Endothelial cell (in vitro differentiated cells): Measurements from ENCODE around the gene HDAC9. TPM values are rescaled to one million over a fixed set of nuclear protein-coding genes. Genes with fewer than 3 reads are reported as not detected.

Experiments used
- DNase-seq: peaks from one replicate; pipeline ENCODE4 v3.0.0; 2021; ENCODE audit warnings: low spot score
- H3K27ac Mint-ChIP-seq: one replicate; pipeline ENCODE4 v1.8.0; 2021; ENCODE audit warnings: mixed read lengths, inconsistent platforms; ENCODE audit not compliant: unreplicated experiment
- H3K27me3 Mint-ChIP-seq: one replicate; pipeline ENCODE4 v1.8.0; 2021; ENCODE audit warnings: mild to moderate bottlenecking, moderate library complexity, mixed read lengths, inconsistent platforms; ENCODE audit not compliant: unreplicated experiment
- H3K36me3 Mint-ChIP-seq: one replicate; pipeline ENCODE4 v1.8.0; 2021; ENCODE audit warnings: mild to moderate bottlenecking, low read depth, mixed read lengths, inconsistent platforms; ENCODE audit not compliant: unreplicated experiment
- H3K4me1 Mint-ChIP-seq: one replicate; pipeline ENCODE4 v1.8.0; 2021; ENCODE audit warnings: mild to moderate bottlenecking, mixed read lengths, inconsistent platforms; ENCODE audit not compliant: unreplicated experiment
- H3K4me3 Mint-ChIP-seq: one replicate; pipeline ENCODE4 v1.8.0; 2021; ENCODE audit warnings: mild to moderate bottlenecking, mixed read lengths, inconsistent platforms; ENCODE audit not compliant: unreplicated experiment
- H3K9me3 Mint-ChIP-seq: one replicate; pipeline ENCODE4 v1.8.0; 2021; ENCODE audit warnings: mixed read lengths, inconsistent platforms; ENCODE audit not compliant: unreplicated experiment
- total RNA-seq: library from RNA; stranded (reverse); fragmentation: NEBNext Ultra II Directional; extraction: Animal tissue kit (Norgen Biotek cat#: 25700); gene quantifications from one replicate; pipeline ENCODE4 v1.2.1, GENCODE V29; 2021; ENCODE audit not compliant: unreplicated experiment
- TF ChIP-seq, protein P1 (sequence below): fragments of 200-600 bp; sonication (generic); IDR thresholded peaks from one replicate; pipeline ENCODE4 v1.5.0; 2021; ENCODE audit warnings: antibody characterized with exemption; ENCODE audit not compliant: unreplicated experiment

Gene HDAC9
- total RNA-seq, 1 donor from 2014 or later = 1.2 TPM

DNA sequence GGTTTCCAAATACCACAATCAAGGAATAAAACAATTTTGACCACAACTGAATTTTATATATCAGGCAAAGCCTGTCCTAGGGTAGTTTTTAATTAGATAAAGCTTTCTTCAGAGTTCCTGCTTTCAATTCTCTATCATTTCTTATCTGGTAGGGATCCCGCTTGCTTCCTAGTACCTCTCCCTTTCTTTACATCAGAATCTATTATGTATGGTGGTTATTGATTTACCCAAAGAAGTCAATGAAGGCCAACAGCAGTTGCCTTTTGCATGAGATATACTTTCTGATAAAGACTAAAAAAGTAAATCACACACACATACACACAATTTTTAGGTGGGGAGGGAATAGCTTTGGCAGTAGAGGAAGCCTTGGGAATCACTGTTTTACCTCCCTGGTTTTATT is 70.7 kb downstream of the HDAC9 start:
- no peak for DNase-seq
- H3K27me3 Mint-ChIP-seq = no peaks in the 10 kb centered on the region
- TF ChIP-seq, protein P1, sequence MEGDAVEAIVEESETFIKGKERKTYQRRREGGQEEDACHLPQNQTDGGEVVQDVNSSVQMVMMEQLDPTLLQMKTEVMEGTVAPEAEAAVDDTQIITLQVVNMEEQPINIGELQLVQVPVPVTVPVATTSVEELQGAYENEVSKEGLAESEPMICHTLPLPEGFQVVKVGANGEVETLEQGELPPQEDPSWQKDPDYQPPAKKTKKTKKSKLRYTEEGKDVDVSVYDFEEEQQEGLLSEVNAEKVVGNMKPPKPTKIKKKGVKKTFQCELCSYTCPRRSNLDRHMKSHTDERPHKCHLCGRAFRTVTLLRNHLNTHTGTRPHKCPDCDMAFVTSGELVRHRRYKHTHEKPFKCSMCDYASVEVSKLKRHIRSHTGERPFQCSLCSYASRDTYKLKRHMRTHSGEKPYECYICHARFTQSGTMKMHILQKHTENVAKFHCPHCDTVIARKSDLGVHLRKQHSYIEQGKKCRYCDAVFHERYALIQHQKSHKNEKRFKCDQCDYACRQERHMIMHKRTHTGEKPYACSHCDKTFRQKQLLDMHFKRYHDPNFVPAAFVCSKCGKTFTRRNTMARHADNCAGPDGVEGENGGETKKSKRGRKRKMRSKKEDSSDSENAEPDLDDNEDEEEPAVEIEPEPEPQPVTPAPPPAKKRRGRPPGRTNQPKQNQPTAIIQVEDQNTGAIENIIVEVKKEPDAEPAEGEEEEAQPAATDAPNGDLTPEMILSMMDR = no peak
- H3K27ac Mint-ChIP-seq = no peak overlapping the region
- H3K36me3 Mint-ChIP-seq = no peaks in the 10 kb centered on the region
- H3K9me3 Mint-ChIP-seq = no peaks in the 10 kb centered on the region
- H3K4me1 Mint-ChIP-seq = no peaks in the 10 kb centered on the region
- no peak overlapping the region for H3K4me3 Mint-ChIP-seq

DNA sequence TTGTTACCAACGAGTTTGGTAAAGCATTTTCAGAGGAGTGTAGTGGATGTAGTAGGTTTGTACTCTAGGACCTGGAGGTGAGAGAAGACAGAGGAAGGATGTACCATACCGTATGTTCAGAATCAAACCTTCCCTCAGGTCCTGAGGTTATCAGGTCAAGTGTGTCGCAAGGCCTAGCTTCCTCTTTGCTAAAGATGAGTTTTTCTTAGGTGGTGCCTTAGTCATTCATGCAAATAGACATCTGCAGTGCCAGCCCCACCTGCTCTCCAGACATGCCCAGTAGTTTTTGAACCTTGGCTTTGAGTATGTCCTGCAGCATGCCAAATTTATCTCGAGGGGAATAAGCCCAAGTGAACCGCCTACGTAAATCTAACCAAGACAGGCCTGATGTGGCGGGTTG is 71.3 kb downstream of the HDAC9 start:
- Mint-ChIP-seq H3K36me3 (no peaks in the 10 kb centered on the region), H3K4me1 (no peaks in the 10 kb centered on the region), H3K4me3 (no peak overlapping the region), H3K27ac (no peak overlapping the region), H3K9me3 (no peaks in the 10 kb centered on the region), H3K27me3 (no peaks in the 10 kb centered on the region)
- no peak for DNase-seq
- TF ChIP-seq, protein P1 = no peak

GRCh38 chr7:18570441-18570840 is 74.9 kb downstream of the HDAC9 start:
- no peaks in the 10 kb centered on the region for H3K36me3 Mint-ChIP-seq
- H3K9me3 Mint-ChIP-seq = no peaks in the 10 kb centered on the region
- no peaks in the 10 kb centered on the region for H3K4me1 Mint-ChIP-seq
- H3K4me3 Mint-ChIP-seq = no peak overlapping the region
- DNase-seq = no peak
- no peak overlapping the region for H3K27ac Mint-ChIP-seq
- H3K27me3 Mint-ChIP-seq = no peaks in the 10 kb centered on the region
- TF ChIP-seq, protein P1 = no peak

DNA sequence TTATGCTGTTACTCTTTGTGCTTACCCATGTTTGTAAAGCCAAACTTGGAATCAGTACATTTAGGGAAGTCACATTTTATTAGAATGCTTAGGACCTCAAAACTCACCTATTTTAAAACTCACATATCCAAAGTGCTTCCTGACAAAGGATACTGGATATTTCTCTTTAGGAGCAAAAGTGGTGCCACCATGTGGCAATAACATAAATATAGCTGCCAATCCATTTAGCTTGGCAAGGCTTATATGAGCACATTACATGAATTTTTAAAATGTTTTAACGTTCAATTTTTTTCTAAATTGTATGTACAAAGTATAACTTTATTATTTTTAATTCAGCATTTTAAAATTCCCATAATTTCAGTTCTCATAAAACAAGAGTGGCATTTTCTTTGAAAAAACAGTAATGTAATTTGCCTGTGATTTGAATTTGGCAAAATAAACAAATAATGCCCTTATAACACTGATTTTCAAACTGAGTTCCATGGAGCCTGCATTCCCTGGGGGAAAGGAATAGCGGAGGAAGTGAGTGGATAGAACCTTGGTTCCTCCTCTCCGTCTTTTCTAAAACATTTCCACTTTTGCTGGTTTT is 75.4 kb downstream of the HDAC9 start:
- H3K9me3 Mint-ChIP-seq = no peaks in the 10 kb centered on the region
- H3K4me1 Mint-ChIP-seq = no peaks in the 10 kb centered on the region
- no peak overlapping the region for H3K27ac Mint-ChIP-seq
- TF ChIP-seq, protein P1 = no peak
- H3K4me3 Mint-ChIP-seq = no peak overlapping the region
- no peak for DNase-seq
- H3K27me3 Mint-ChIP-seq = no peaks in the 10 kb centered on the region
- no peaks in the 10 kb centered on the region for H3K36me3 Mint-ChIP-seq

- H3K9me3 Mint-ChIP-seq = no peaks in the 10 kb centered on the region
- H3K36me3 Mint-ChIP-seq = no peaks in the 10 kb centered on the region
- TF ChIP-seq, protein P1 = no peak
- DNase-seq = no peak
- no peak overlapping the region for H3K4me3 Mint-ChIP-seq
- peaks cover 1% of the 10 kb centered on the region for H3K4me1 Mint-ChIP-seq
- H3K27me3 Mint-ChIP-seq = no peaks in the 10 kb centered on the region
- H3K27ac Mint-ChIP-seq = no peak overlapping the region
These were observed 76.6 kb downstream of the HDAC9 start for GRCh38 chr7:18572154-18572553.
